Adrenal gland (tissue), 12 donors: ENCODE data around the gene ABCF2. TPM values are rescaled to one million over a fixed set of nuclear protein-coding genes. Genes with fewer than 3 reads are reported as not detected.

Experiments
- DNase-seq, 7 donors: peaks; one replicate each; pipeline ENCODE4 v3.0.0-alpha.2; 2019 to 2020
- H3K27ac ChIP-seq, 5 donors: fragments of 200-600 bp; sonication (generic) in 4 of 5; 1 replicate in 3 of 5; 2 replicates in 2 of 5; pipeline versions ENCODE4 v1.5.1 to v1.8.0; 2016 to 2020; ENCODE audit warnings: mild to moderate bottlenecking in 1 of 5
- H3K27me3 ChIP-seq: fragments of 200-600 bp; 2 replicates; pipeline ENCODE4 v1.8.0; 2021
- H3K36me3 ChIP-seq, 2 donors: fragments of 200-600 bp; replicated peaks in 1 of 2; 1 replicate in 1 of 2; 2 replicates in 1 of 2; pipeline versions ENCODE4 v1.5.1 to v1.8.0; 2018 to 2022
- H3K4me1 ChIP-seq, 2 donors: fragments of 200-600 bp; replicated peaks in 1 of 2; 1 replicate in 1 of 2; 2 replicates in 1 of 2; pipeline versions ENCODE4 v1.5.1 to v1.8.0; 2018 to 2021
- H3K4me3 ChIP-seq, 4 donors: fragments of 200-600 bp; sonication (generic) in 3 of 4; one replicate each; pipeline ENCODE4 v1.5.1; 2016 to 2018
- H3K9me3 ChIP-seq, 3 donors: fragments of 200-600 bp; sonication (generic) in 1 of 3; replicated peaks in 1 of 3; 1 replicate in 2 of 3; 2 replicates in 1 of 3; pipeline versions ENCODE4 v1.5.1 to v1.8.0; 2016 to 2021
- CTCF ChIP-seq, 6 experiments: fragments of 450-650 bp in 4 of 6; fragments of 200-600 bp in 2 of 6; sonication (generic) in 1 of 6; IDR thresholded peaks; 1 replicate in 5 of 6; 2 replicates in 1 of 6; pipeline versions ENCODE4 v1.5.1 to v1.8.0; 2016 to 2021; ENCODE audit warnings: antibody characterized with exemption in 6 of 6, mild to moderate bottlenecking in 2 of 6, moderate library complexity in 1 of 6
- POLR2A ChIP-seq, 2 donors: fragments of 450-650 bp; IDR thresholded peaks; one replicate each; pipeline ENCODE4 v1.6.1; 2017; ENCODE audit warnings: antibody characterized with exemption in 2 of 2, mild to moderate bottlenecking in 2 of 2, moderate library complexity in 1 of 2
- WGBS, 4 donors: extraction: QIAGEN DNeasy Blood & Tissue Kit in 2 of 4; methylation state at CpG; one replicate each; pipeline versions ENCODE4 v1.1.5 to v1.1.7; 2013 to 2017; 5-methylcytosine and 5-hydroxymethylcytosine counted together
- intact Hi-C, 2 donors: fragments of 100-400 bp; cut with DNase I; formaldehyde crosslinking; loops; one replicate each; pipeline versions ENCODE4 v1.14.1 to v1.15.0; 2022 to 2023
- polyA plus RNA-seq, 3 donors: library from polyadenylated mRNA; stranded (reverse); fragments of 200-250 nt in 2 of 3; fragments of 350-450 nt in 1 of 3; fragmentation: Illumina TruSeq in 1 of 3; extraction: RNeasy Lipid Tissue Mini Kit (QIAGEN cat#74804) in 1 of 3; gene quantifications; one replicate each; pipeline ENCODE4 v1.2.3, GENCODE V29; 2013 to 2014
- total RNA-seq, 9 donors: library from RNA; depleted of rRNA in 4 of 9; stranded (reverse); fragments of >200 nt in 4 of 9; fragments of 120-200 nt in 1 of 9; fragmentation: NEBNext Ultra II Directional in 1 of 9; extraction: Animal tissue kit (Norgen Biotek cat#: 25700) in 1 of 9; gene quantifications; one replicate each; pipeline versions ENCODE4 v1.1.0 to v1.2.4, GENCODE V29; 2013 to 2023
- donor health status: healthy with polysubstance abuse.
- donor health status: Bipolar disorder and iron deficiency.
- donor health status: DM: yes; HTN: yes; CAD: no.
- donor health status: DM: no; HTN: no; CAD: no.
- donor health status: DM: no; HTN: no; CAD: no.
- donor health status: DM: yes; HTN: yes; CAD: no.

The ABCF2 gene
- total and polyA plus RNA-seq, 12 donors, result 15.6 to 110 (median 29.3) TPM

GRCh38 chr7:151212626-151213025 lies 14.4 kb downstream of the ABCF2 start:
- 84 to 100% (median 88%) methylated on average over 3 to 5 of the region's 5 CpGs for WGBS, 4 donors
- Histone ChIP-seq H3K36me3 (peaks cover 0 to 50% of the 10 kb centered on the region in 2 donors), H3K27me3 (no peaks in the 10 kb centered on the region), H3K27ac (no peak overlapping the region), H3K4me1 (no peaks in the 10 kb centered on the region), H3K4me3 (no peak overlapping the region), H3K9me3 (no peaks in the 10 kb centered on the region)
- DNase-seq, result no peak
- no peak for TF ChIP-seq CTCF (IDR thresholded peaks at IDR 0.05)
- TF ChIP-seq POLR2A (IDR thresholded peaks at IDR 0.05), result no peak
- intact Hi-C loops, result no loop called here

GRCh38 chr7:151211155-151211772 lies 15.7 kb downstream of the ABCF2 start:
- Histone ChIP-seq H3K4me1 (no peaks in the 10 kb centered on the region), H3K4me3 (no peak overlapping the region), H3K27me3 (no peaks in the 10 kb centered on the region), H3K9me3 (no peaks in the 10 kb centered on the region), H3K36me3 (peaks cover 0 to 36% of the 10 kb centered on the region in 2 donors), H3K27ac (no peak overlapping the region)
- 82 to 98% (median 87%) methylated on average over 3 of the region's 3 CpGs for WGBS, 4 donors
- TF ChIP-seq POLR2A (IDR thresholded peaks at IDR 0.05), result no peak
- no peak for TF ChIP-seq CTCF (IDR thresholded peaks at IDR 0.05)
- intact Hi-C loops, result no loop called here
- no peak for DNase-seq

- no peak within 1 kb of the TSS for H3K4me3 ChIP-seq
- 76 to 81% (median 80%) methylated on average over 17 of the region's 17 CpGs for WGBS, 4 donors
- DNase-seq, result no peak
- H3K36me3 ChIP-seq, result peaks cover 0 to 28% of the 10 kb centered on the region in 2 donors
- no peak within 1 kb of the TSS for H3K27ac ChIP-seq
- no peaks in the 10 kb centered on the region for H3K9me3 ChIP-seq
- intact Hi-C loops, result no loop called here
- H3K27me3 ChIP-seq, result no peaks in the 10 kb centered on the region
- no peak for TF ChIP-seq CTCF (IDR thresholded peaks at IDR 0.05)
- TF ChIP-seq POLR2A (IDR thresholded peaks at IDR 0.05), result no peak
- no peaks in the 10 kb centered on the region for H3K4me1 ChIP-seq
Observed at GRCh38 chr7:151210087-151210854, 16.7 kb downstream of the ABCF2 start, which contains the start of gene H2BK1. Gene H2BK1 (minus strand): TSS chr7:151210488. CDS start chr7:151210318, 170 bp downstream.

- DNase-seq, result no peak
- H3K4me1 ChIP-seq, result no peaks in the 10 kb centered on the region
- 76 to 83% (median 83%) methylated on average over 5 to 6 of the region's 6 CpGs for WGBS, 4 donors
- no peak overlapping the region for H3K4me3 ChIP-seq
- H3K9me3 ChIP-seq, result no peaks in the 10 kb centered on the region
- H3K27ac ChIP-seq, result no peak overlapping the region
- intact Hi-C loops, result no loop called here
- no peaks in the 10 kb centered on the region for H3K27me3 ChIP-seq
- H3K36me3 ChIP-seq, result peaks cover 0 to 21% of the 10 kb centered on the region in 2 donors
- TF ChIP-seq CTCF (IDR thresholded peaks at IDR 0.05) (no peak), POLR2A (IDR thresholded peaks at IDR 0.05) (no peak)
Observed at GRCh38 chr7:151209588-151209987, 17.4 kb downstream of the ABCF2 start.
